Prostate gland (tissue), 2 donors: ENCODE results near the gene CTPS1. TPM values are rescaled to one million over a fixed set of nuclear protein-coding genes. Genes with fewer than 3 reads are reported as not detected.

ENCODE experiments used
- DNase-seq: peaks from one replicate; pipeline ENCODE4 v3.0.0-alpha.2; 2019; ENCODE audit warnings: low spot score
- H3K27ac ChIP-seq, 2 donors: fragments of 200-600 bp; sonication (generic); 2 replicates each; pipeline ENCODE4 v1.5.1; 2017 to 2019
- H3K27me3 ChIP-seq: fragments of 200-600 bp; sonication (generic); replicated peaks from 2 replicates; pipeline ENCODE4 v1.5.1; 2019; ENCODE audit not compliant: insufficient read depth
- H3K36me3 ChIP-seq, 2 donors: fragments of 200-600 bp; sonication (generic); 1 replicate in 1 of 2; 2 replicates in 1 of 2; pipeline versions ENCODE4 v1.5.1 to v1.8.1; 2017 to 2019
- H3K4me1 ChIP-seq: fragments of 200-600 bp; sonication (generic); replicated peaks from 2 replicates; pipeline ENCODE4 v1.5.1; 2019
- H3K4me3 ChIP-seq, 2 donors: fragments of 200-600 bp; sonication (generic); 2 replicates each; pipeline ENCODE4 v1.5.1; 2017 to 2019
- H3K9me3 ChIP-seq: fragments of 200-600 bp; sonication (generic); 2 replicates; pipeline ENCODE4 v1.5.1; 2017
- CTCF ChIP-seq, 4 experiments: fragments of 200-600 bp in 2 of 4; fragments of 450-650 bp in 2 of 4; sonication (generic) in 2 of 4; IDR thresholded peaks; 1 replicate in 3 of 4; 2 replicates in 1 of 4; pipeline ENCODE4 v1.5.1; 2016 to 2019; ENCODE audit warnings: antibody characterized with exemption in 4 of 4, mild to moderate bottlenecking in 2 of 4, moderate library complexity in 2 of 4
- POLR2A ChIP-seq: fragments of 450-650 bp; IDR thresholded peaks from one replicate; pipeline ENCODE4 v1.6.1; 2016; ENCODE audit warnings: antibody characterized with exemption, mild to moderate bottlenecking
- POLR2AphosphoS5 ChIP-seq: sonication (generic); formaldehyde crosslinking; IDR thresholded peaks from one replicate; pipeline ENCODE4 v1.6.1; 2017; ENCODE audit warnings: antibody characterized with exemption
- WGBS: methylation state at CpG from one replicate; pipeline ENCODE4 v1.1.5; 2018; 5-methylcytosine and 5-hydroxymethylcytosine counted together
- intact Hi-C: fragments of 100-400 bp; cut with DNase I; formaldehyde crosslinking; loops from one replicate; pipeline ENCODE4 v1.14.2; 2022
- total RNA-seq, 2 donors: library from RNA; depleted of rRNA; stranded (reverse); fragments of >200 nt; gene quantifications; one replicate each; pipeline ENCODE4 v1.1.0, GENCODE V29; 2016

CTPS1 gene
- total RNA-seq, 2 donors from 2014 or later: 8.9 to 56.5 TPM

DNA sequence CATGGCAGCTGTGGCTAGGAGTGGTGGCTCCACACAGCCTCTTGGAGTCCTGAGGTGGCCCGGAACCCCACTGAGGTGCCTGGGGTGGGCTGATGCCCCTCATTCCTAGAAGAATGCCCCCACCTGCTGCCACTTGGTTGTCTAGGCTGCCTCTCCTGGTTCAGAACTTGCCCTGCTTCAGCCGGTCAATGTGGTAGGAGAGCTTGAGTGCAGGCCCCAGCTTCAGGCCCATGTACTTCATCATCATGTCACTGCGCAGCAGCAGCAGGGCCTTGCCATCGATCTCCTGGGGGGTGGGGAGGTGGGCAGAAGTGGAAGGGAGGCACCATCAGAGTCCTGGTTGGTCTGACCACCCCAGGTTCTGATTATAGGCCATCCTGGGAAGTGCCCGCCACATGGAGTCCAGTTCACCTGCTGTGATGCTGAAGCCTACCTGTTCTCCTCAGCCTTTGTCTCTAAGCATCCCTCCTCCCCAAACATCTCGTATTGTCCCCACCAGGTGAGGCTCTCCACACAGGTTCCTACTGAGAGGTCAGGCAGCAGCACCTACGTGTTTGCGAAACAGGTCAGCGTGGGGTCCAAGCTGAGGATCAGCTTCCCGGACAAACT lies 48.6 kb downstream of the CTPS1 start:
- no peak overlapping the region for H3K27ac ChIP-seq
- no peaks in the 10 kb centered on the region for H3K9me3 ChIP-seq
- H3K27me3 ChIP-seq: no peaks in the 10 kb centered on the region
- H3K36me3 ChIP-seq: peaks cover 0 to 9% of the 10 kb centered on the region in 2 donors
- H3K4me3 ChIP-seq: no peak overlapping the region
- WGBS: 96% methylated on average over 10 of the region's 10 CpGs
- intact Hi-C loops: loop anchor here (10.0 kb wide), 1 partner anchor 87 kb away; no protein-coding TSS in a partner anchor
- no peaks in the 10 kb centered on the region for H3K4me1 ChIP-seq
- no peak for DNase-seq
- TF ChIP-seq CTCF (IDR thresholded peaks at IDR 0.05) (no peak), POLR2AphosphoS5 (no peak), POLR2A (no peak)

DNA sequence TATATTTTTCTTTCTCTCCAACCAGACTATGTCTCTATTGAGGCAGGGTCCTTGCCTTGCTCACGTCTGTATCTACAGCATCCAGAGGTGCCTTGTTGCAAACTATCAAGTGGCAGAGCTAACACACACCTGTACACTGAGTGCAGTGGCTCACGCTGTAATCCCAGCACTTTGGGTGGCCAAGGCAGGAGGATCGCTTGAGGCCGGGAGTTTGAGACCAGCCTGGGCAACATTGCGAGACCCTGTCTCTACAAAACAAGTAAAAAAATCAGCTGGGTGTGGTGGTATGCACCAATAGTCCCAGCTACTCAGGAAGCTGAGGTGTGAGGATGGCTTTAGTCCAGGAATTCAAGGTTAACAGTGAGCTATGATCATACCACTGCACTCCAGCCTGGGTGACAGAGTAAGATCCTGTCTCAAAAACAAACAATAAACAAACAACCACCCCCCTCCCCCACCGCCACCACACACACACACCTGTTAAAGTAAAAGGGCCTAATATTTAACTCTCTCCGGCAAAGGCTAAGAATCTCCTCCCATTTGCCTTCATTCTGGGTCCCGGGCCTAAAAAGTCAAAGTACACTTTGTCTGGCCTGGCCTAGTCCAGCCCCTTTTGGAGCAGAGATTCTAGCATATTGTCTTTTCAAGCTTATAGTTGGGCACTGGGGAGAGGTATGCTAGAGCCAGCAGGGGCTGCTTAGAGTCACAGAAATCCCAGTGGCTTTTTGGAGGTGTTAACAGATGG lies 51.5 kb downstream of the CTPS1 start:
- intact Hi-C loops: no loop called here
- WGBS: 82% methylated on average over 8 of the region's 8 CpGs
- Histone ChIP-seq H3K27ac (no peak overlapping the region), H3K27me3 (no peaks in the 10 kb centered on the region), H3K4me3 (no peak overlapping the region), H3K36me3 (peaks cover 9 to 10% of the 10 kb centered on the region in 2 donors), H3K9me3 (no peaks in the 10 kb centered on the region), H3K4me1 (no peaks in the 10 kb centered on the region)
- DNase-seq: no peak
- TF ChIP-seq POLR2A (no peak), POLR2AphosphoS5 (no peak)

GRCh38 chr1:41032147-41032546 lies 52.7 kb downstream of the CTPS1 start:
- no peak for DNase-seq
- no peaks in the 10 kb centered on the region for H3K9me3 ChIP-seq
- no peak overlapping the region for H3K27ac ChIP-seq
- intact Hi-C loops: no loop called here
- TF ChIP-seq CTCF (IDR thresholded peaks at IDR 0.05): no peak
- no peak for TF ChIP-seq POLR2A
- no peak for TF ChIP-seq POLR2AphosphoS5
- no peak overlapping the region for H3K4me3 ChIP-seq
- 100% methylated on average over 2 of the region's 2 CpGs for WGBS
- H3K4me1 ChIP-seq: no peaks in the 10 kb centered on the region
- no peaks in the 10 kb centered on the region for H3K27me3 ChIP-seq
- peaks cover 12 to 19% of the 10 kb centered on the region in 2 donors for H3K36me3 ChIP-seq

DNA sequence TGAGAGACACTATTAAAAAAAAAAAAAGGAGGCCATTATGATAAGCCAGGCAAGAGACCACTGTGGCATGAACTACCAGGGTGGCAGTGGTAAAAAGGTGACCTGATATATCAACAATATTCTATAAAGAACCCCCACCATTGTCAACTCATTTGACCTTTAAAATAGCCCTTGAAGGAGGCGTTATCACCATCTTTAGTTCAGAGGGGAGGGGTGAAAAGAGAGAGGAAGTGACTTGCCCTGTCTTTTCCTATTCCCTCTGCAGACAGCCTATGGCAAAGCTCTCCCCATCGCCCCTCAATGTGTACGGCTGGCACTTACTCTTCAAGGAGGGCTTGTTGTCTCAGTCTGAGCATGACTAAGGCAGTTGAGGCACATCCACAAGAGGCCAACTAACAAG lies 53.8 kb downstream of the CTPS1 start:
- H3K9me3 ChIP-seq: no peaks in the 10 kb centered on the region
- intact Hi-C loops: no loop called here
- no peaks in the 10 kb centered on the region for H3K27me3 ChIP-seq
- H3K4me1 ChIP-seq: no peaks in the 10 kb centered on the region
- peaks cover 4 to 21% of the 10 kb centered on the region in 2 donors for H3K36me3 ChIP-seq
- no peak overlapping the region for H3K27ac ChIP-seq
- WGBS: 93% methylated on average over 3 of the region's 3 CpGs
- H3K4me3 ChIP-seq: no peak overlapping the region
- TF ChIP-seq CTCF (IDR thresholded peaks at IDR 0.05) (no peak), POLR2A (no peak), POLR2AphosphoS5 (no peak)
- DNase-seq: no peak

- Histone ChIP-seq H3K9me3 (no peaks in the 10 kb centered on the region), H3K36me3 (peaks cover 4 to 21% of the 10 kb centered on the region in 2 donors), H3K4me3 (no peak overlapping the region), H3K27me3 (no peaks in the 10 kb centered on the region), H3K27ac (no peak overlapping the region), H3K4me1 (no peaks in the 10 kb centered on the region)
- intact Hi-C loops: no loop called here
- TF ChIP-seq POLR2A (no peak), POLR2AphosphoS5 (no peak), CTCF (IDR thresholded peaks at IDR 0.05) (no peak)
- WGBS: 100% methylated on average over 3 of the region's 3 CpGs
- DNase-seq: no peak
Observed at GRCh38 chr1:41037116-41037903, 57.8 kb downstream of the CTPS1 start.
